ENCODE measurements around the gene SYNGR2. TPM values are rescaled to one million over a fixed set of nuclear protein-coding genes. Genes with fewer than 3 reads are reported as not detected.

The SYNGR2 gene
- total and polyA plus RNA-seq, 9 of the 15 experiments (the other 6 are each of a cell fraction or from before 2014, with no cell fraction given), result 1.4 to 173 (median 87.8) TPM

- TF ChIP-seq ZHX1 (conservative IDR thresholded peaks at IDR 0.05; ENCODE audit: low read length) (no peak), PRPF4 (IDR thresholded peaks at IDR 0.05; ENCODE audit: insufficient read depth, low read depth, low read length, poor library complexity, severe bottlenecking) (no peak), ARHGAP35 (IDR thresholded peaks at IDR 0.05; ENCODE audit: partially characterized antibody) (no peak), ZNF431 (CRISPR knock-in tag; IDR thresholded peaks at IDR 0.05) (0 out of 2 replicates have a peak, but pooled peaks have one; percentile 34), CBX1 (IDR thresholded peaks at IDR 0.05; ENCODE audit: low read depth) (no peak), LEF1 (IDR thresholded peaks at IDR 0.05) (no peak), ZNF707 (CRISPR knock-in tag; conservative IDR thresholded peaks at IDR 0.05) (no peak), ZSCAN29 (IDR thresholded peaks at IDR 0.05) (no peak), ZNF551 (CRISPR knock-in tag; IDR thresholded peaks at IDR 0.05) (no peak), SREBF1 (IDR thresholded peaks at IDR 0.05; ENCODE audit: borderline replicate concordance, low read depth, low read length) (0 out of 2 replicates have a peak, but pooled peaks have one; percentile 48), HSF4 (CRISPR knock-in tag; IDR thresholded peaks at IDR 0.05; ENCODE audit: borderline replicate concordance) (no peak), SIN3B (IDR thresholded peaks at IDR 0.05; ENCODE audit: low read depth) (peak; percentile 89), NFRKB (IDR thresholded peaks at IDR 0.05; ENCODE audit: low read depth) (peak; percentile 52; the same call in 1 of the 2 replicates), ZNF655 (CRISPR knock-in tag; IDR thresholded peaks at IDR 0.05) (no peak), HMG20A (CRISPR knock-in tag; conservative IDR thresholded peaks at IDR 0.05) (no peak), NFE2L1 (tag; IDR thresholded peaks at IDR 0.05; ENCODE audit: borderline replicate concordance, low read depth) (no peak), ZNF586 (CRISPR knock-in tag; conservative IDR thresholded peaks at IDR 0.05) (no peak)
- TF ChIP-seq, protein P1, sequence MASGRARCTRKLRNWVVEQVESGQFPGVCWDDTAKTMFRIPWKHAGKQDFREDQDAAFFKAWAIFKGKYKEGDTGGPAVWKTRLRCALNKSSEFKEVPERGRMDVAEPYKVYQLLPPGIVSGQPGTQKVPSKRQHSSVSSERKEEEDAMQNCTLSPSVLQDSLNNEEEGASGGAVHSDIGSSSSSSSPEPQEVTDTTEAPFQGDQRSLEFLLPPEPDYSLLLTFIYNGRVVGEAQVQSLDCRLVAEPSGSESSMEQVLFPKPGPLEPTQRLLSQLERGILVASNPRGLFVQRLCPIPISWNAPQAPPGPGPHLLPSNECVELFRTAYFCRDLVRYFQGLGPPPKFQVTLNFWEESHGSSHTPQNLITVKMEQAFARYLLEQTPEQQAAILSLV (tag; IDR thresholded peaks at IDR 0.05), result no peak
- TF ChIP-seq, protein P2, sequence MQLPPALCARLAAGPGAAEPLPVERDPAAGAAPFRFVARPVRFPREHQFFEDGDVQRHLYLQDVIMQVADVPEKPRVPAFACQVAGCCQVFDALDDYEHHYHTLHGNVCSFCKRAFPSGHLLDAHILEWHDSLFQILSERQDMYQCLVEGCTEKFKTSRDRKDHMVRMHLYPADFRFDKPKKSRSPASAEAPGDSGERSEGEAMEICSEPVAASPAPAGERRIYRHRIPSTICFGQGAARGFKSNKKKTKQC (CRISPR knock-in tag; IDR thresholded peaks at IDR 0.05), result peak; percentile 19; the same call in 1 of the 2 replicates
- TF ChIP-seq, protein P3, sequence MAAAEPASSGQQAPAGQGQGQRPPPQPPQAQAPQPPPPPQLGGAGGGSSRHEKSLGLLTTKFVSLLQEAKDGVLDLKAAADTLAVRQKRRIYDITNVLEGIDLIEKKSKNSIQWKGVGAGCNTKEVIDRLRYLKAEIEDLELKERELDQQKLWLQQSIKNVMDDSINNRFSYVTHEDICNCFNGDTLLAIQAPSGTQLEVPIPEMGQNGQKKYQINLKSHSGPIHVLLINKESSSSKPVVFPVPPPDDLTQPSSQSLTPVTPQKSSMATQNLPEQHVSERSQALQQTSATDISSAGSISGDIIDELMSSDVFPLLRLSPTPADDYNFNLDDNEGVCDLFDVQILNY (CRISPR knock-in tag; IDR thresholded peaks at IDR 0.05), result no peak; the same call in 1 of the 2 replicates
- TF ChIP-seq, protein P4, sequence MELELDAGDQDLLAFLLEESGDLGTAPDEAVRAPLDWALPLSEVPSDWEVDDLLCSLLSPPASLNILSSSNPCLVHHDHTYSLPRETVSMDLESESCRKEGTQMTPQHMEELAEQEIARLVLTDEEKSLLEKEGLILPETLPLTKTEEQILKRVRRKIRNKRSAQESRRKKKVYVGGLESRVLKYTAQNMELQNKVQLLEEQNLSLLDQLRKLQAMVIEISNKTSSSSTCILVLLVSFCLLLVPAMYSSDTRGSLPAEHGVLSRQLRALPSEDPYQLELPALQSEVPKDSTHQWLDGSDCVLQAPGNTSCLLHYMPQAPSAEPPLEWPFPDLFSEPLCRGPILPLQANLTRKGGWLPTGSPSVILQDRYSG (tag; conservative IDR thresholded peaks at IDR 0.05; ENCODE audit: low read depth), result no peak
These were observed 45.8 kb downstream of the SYNGR2 start, which contains the start of gene BIRC5 (continued) for GRCh38 chr17:78214016-78214705.

Measured in K562 (cell line).